ENCODE results near the gene ATXN1. TPM values are rescaled to one million over a fixed set of nuclear protein-coding genes. Genes with fewer than 3 reads are reported as not detected.

The ATXN1 gene
- total and polyA plus RNA-seq, 2 experiments from 2014 or later = 4.8 to 9.1 TPM

GRCh38 chr6:16595514-16596120, 165.6 kb downstream of the ATXN1 start (continued):
- TF ChIP-seq CREB1 (CRISPR knock-in tag; IDR thresholded peaks at IDR 0.05; ENCODE audit: low read depth) = no peak
- TF ChIP-seq STAT1 (IDR thresholded peaks at IDR 0.05; ENCODE audit: unreplicated experiment) = no peak
- no peak for TF ChIP-seq POLR2AphosphoS5 (IDR thresholded peaks at IDR 0.05; ENCODE audit: low read depth)
- TF ChIP-seq REST (IDR thresholded peaks at IDR 0.05; ENCODE audit: unreplicated experiment) = no peak
- no peak for TF ChIP-seq JUNB (IDR thresholded peaks at IDR 0.05; ENCODE audit: unreplicated experiment)
- no peak for TF ChIP-seq EZH2 (IDR thresholded peaks at IDR 0.05; ENCODE audit: low read depth, unreplicated experiment)

- no peak overlapping the region for H2AFZ ChIP-seq
- Mint-ChIP-seq H3K27ac (no peak overlapping the region), H3K27me3 (ENCODE audit: insufficient read depth, low read depth, poor library complexity) (no peaks in the 10 kb centered on the region), H3K9me3 (no peaks in the 10 kb centered on the region; the same call in 2 of the 3 replicates), H3K36me3 (ENCODE audit: low read depth) (no peaks in the 10 kb centered on the region), H3K4me3 (no peak overlapping the region), H3K4me1 (peaks cover 6% of the 10 kb centered on the region)
- peaks cover 5% of the 10 kb centered on the region; the same call in 1 of the 2 replicates for H3K4me1 ChIP-seq (ENCODE audit: insufficient read depth)
- H3K4me2 ChIP-seq = no peak overlapping the region
- no peak for DNase-seq (ENCODE audit: low spot score)
- TF ChIP-seq ZNF462 (CRISPR knock-in tag; IDR thresholded peaks at IDR 0.05) (no peak), ETS1 (IDR thresholded peaks at IDR 0.05) (no peak), ZNF114 (CRISPR knock-in tag; IDR thresholded peaks at IDR 0.05) (no peak), REST (IDR thresholded peaks at IDR 0.05; ENCODE audit: unreplicated experiment) (no peak)
- no peaks in the 10 kb centered on the region for H3K36me3 ChIP-seq (ENCODE audit: insufficient read depth)
- H3F3A ChIP-seq (replicated peaks; ENCODE audit: low read depth) = no peaks in the 10 kb centered on the region
- H3K4me3 ChIP-seq = no peak overlapping the region
- no peaks in the 10 kb centered on the region for H3K79me2 ChIP-seq (replicated peaks; ENCODE audit: insufficient read depth)
- H3K27me3 ChIP-seq (ENCODE audit: insufficient read depth) = no peaks in the 10 kb centered on the region
- no peaks in the 10 kb centered on the region for H4K20me1 ChIP-seq (replicated peaks; ENCODE audit: insufficient read depth)
- H3K9me2 ChIP-seq (ENCODE audit: insufficient read depth) = no peaks in the 10 kb centered on the region
- ATAC-seq = no peak
- H3K27ac ChIP-seq (ENCODE audit: low read depth) = no peak overlapping the region
Measured at GRCh38 chr6:16594849-16595248, 166.4 kb downstream of the ATXN1 start.

All from GM23338 (cell line).